ENCODE results near the gene NAV2. TPM values are rescaled to one million over a fixed set of nuclear protein-coding genes. Genes with fewer than 3 reads are reported as not detected.

The NAV2 gene
- total RNA-seq, 1 experiment from 2014 or later: 2.1 TPM

DNA sequence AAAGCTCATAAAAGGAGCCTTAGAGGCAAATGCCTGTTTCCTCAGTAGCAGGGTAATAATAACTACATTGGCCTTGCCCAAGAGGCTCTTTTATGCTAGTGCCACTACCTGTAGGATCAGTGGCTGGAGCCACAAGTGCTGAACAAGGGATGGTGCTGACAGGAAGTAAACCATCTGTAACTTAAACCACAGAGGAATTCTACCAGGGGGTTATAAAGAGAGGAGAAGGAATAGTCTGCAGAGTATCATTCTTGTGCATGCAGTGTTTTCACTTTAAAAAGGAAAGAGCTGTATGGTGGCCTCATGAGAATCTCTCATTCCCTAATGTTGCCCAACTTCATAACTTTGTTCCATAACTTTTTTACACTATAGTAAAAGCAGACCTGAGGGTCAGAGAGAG lies 279.5 kb downstream of the NAV2 start:
- ChIA-PET POLR2A (no interaction called here), RAD21 (ENCODE audit: low non-redundant PET in 1 of 2, low total read pairs in 2 of 2, uncharacterized antibody in 2 of 2, unreplicated experiment in 2 of 2) (no interaction called here), CTCF (no interaction called here)
- Histone ChIP-seq H3K9ac (ENCODE audit: low read length) (no peak overlapping the region), H3K27ac (ENCODE audit: low read depth, low read length) (no peak overlapping the region), H2AFZ (ENCODE audit: low read depth, low read length, poor library complexity, severe bottlenecking) (no peak overlapping the region), H4K20me1 (ENCODE audit: insufficient read depth) (no peaks in the 10 kb centered on the region), H3K4me1 (ENCODE audit: control insufficient read depth in 1 of 2, insufficient read depth in 2 of 2, low read length in 2 of 2) (peaks cover 0 to 13% of the 10 kb centered on the region in 2 experiments; a peak in 1 of 4 replicates), H3K79me2 (ENCODE audit: insufficient read depth, low read length) (no peaks in the 10 kb centered on the region), H3K9me3 (ENCODE audit: control insufficient read depth in 1 of 2, insufficient read depth in 1 of 2, low read depth in 1 of 2, low read length in 2 of 2) (no peaks in the 10 kb centered on the region), H3K4me3 (replicated peaks in 1 of 2; ENCODE audit: low read depth in 1 of 2, low read length in 2 of 2) (no peak overlapping the region), H3K27me3 (ENCODE audit: insufficient read depth, low read length) (no peaks in the 10 kb centered on the region), H3K36me3 (ENCODE audit: control insufficient read depth in 1 of 2, insufficient read depth in 2 of 2, low read length in 2 of 2) (no peaks in the 10 kb centered on the region), H3K9me2 (ENCODE audit: insufficient read depth) (no peaks in the 10 kb centered on the region), H3K4me2 (ENCODE audit: low read length) (no peak overlapping the region)
- no TSS peak for BruUV-seq (replicated peaks)
- DNase-seq (ENCODE audit: low read depth, low spot score) (no peak), ATAC-seq (no peak)
- TF ChIP-seq YY1 (IDR thresholded peaks at IDR 0.05; ENCODE audit: extremely low read depth, insufficient replicate concordance, low read depth, low read length): no peak
- TF ChIP-seq EZH2 (IDR thresholded peaks at IDR 0.05): no peak
- TF ChIP-seq RAD21 (IDR thresholded peaks at IDR 0.05; ENCODE audit: low read depth): no peak
- TF ChIP-seq CBX3 (IDR thresholded peaks at IDR 0.05; ENCODE audit: low read depth): no peak
- TF ChIP-seq EZH2phosphoT487 (IDR thresholded peaks at IDR 0.05; ENCODE audit: borderline replicate concordance): no peak
- TF ChIP-seq SP1 (IDR thresholded peaks at IDR 0.05; ENCODE audit: low read depth): no peak
- no peak for TF ChIP-seq REST (IDR thresholded peaks at IDR 0.05; ENCODE audit: low read depth)
- TF ChIP-seq POLR2AphosphoS5 (IDR thresholded peaks at IDR 0.05; ENCODE audit: low read depth, low read length): no peak
- TF ChIP-seq, protein P1, sequence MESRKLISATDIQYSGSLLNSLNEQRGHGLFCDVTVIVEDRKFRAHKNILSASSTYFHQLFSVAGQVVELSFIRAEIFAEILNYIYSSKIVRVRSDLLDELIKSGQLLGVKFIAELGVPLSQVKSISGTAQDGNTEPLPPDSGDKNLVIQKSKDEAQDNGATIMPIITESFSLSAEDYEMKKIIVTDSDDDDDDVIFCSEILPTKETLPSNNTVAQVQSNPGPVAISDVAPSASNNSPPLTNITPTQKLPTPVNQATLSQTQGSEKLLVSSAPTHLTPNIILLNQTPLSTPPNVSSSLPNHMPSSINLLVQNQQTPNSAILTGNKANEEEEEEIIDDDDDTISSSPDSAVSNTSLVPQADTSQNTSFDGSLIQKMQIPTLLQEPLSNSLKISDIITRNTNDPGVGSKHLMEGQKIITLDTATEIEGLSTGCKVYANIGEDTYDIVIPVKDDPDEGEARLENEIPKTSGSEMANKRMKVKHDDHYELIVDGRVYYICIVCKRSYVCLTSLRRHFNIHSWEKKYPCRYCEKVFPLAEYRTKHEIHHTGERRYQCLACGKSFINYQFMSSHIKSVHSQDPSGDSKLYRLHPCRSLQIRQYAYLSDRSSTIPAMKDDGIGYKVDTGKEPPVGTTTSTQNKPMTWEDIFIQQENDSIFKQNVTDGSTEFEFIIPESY (IDR thresholded peaks at IDR 0.05; ENCODE audit: extremely low read depth, insufficient replicate concordance, low read length): no peak
- TF ChIP-seq EGR1 (IDR thresholded peaks at IDR 0.05; ENCODE audit: low read depth): no peak
- TF ChIP-seq, protein P2, sequence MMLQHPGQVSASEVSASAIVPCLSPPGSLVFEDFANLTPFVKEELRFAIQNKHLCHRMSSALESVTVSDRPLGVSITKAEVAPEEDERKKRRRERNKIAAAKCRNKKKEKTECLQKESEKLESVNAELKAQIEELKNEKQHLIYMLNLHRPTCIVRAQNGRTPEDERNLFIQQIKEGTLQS (IDR thresholded peaks at IDR 0.05): no peak
- no peak for TF ChIP-seq SRF (IDR thresholded peaks at IDR 0.05; ENCODE audit: low read depth)
- no peak for TF ChIP-seq TCF7L2 (IDR thresholded peaks at IDR 0.05; ENCODE audit: borderline replicate concordance, extremely low read depth, insufficient read depth, insufficient read length)
- TF ChIP-seq ZFX (IDR thresholded peaks at IDR 0.05): no peak
- TF ChIP-seq, protein P3, sequence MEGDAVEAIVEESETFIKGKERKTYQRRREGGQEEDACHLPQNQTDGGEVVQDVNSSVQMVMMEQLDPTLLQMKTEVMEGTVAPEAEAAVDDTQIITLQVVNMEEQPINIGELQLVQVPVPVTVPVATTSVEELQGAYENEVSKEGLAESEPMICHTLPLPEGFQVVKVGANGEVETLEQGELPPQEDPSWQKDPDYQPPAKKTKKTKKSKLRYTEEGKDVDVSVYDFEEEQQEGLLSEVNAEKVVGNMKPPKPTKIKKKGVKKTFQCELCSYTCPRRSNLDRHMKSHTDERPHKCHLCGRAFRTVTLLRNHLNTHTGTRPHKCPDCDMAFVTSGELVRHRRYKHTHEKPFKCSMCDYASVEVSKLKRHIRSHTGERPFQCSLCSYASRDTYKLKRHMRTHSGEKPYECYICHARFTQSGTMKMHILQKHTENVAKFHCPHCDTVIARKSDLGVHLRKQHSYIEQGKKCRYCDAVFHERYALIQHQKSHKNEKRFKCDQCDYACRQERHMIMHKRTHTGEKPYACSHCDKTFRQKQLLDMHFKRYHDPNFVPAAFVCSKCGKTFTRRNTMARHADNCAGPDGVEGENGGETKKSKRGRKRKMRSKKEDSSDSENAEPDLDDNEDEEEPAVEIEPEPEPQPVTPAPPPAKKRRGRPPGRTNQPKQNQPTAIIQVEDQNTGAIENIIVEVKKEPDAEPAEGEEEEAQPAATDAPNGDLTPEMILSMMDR (IDR thresholded peaks at IDR 0.05 in 2 of 3, conservative IDR thresholded peaks at IDR 0.05 in 1 of 3; ENCODE audit: borderline replicate concordance in 1 of 3, insufficient read depth in 1 of 3, low read depth in 2 of 3, low read length in 2 of 3): no peak
- no peak for TF ChIP-seq FOSL1 (IDR thresholded peaks at IDR 0.05; ENCODE audit: low read depth)
- no peak for TF ChIP-seq JUND (IDR thresholded peaks at IDR 0.05)
- TF ChIP-seq POLR2A (IDR thresholded peaks at IDR 0.05; ENCODE audit: borderline replicate concordance, extremely low read depth, insufficient read depth, insufficient read length): no peak
- intact Hi-C loops (cut with micrococcal nuclease): no loop called here

All from HCT116 (cell line).